GM18519 (cell line): ENCODE results near the gene HTR1D.

ENCODE experiments used
- ATAC-seq: cut with Tn5 transposase; IDR thresholded peaks from one replicate; pipeline ENCODE4 v1.9.1; 2021; ENCODE audit warnings: mild to moderate bottlenecking, moderate library complexity; ENCODE audit not compliant: unreplicated experiment, low FRiP score

The HTR1D gene

DNA sequence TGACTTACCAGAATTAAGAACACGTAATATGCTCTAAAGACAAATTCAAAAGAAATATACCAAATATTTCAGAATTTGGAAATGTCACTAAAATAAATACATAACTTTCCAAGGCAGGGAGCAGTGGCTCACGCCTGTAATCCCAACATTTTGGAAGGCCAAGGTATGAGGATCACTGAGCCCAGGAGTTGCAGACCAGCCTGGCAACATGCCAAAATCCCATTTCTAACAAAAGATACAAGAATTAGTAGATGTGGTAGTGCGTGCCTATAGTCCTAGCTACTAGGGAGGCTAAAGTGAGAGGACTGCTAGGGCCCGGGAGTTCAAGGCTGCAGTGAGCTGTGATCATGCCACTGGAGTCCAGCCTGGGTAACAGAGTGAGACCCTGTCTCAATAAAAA, 60.4 kb downstream of the HTR1D start:
- ATAC-seq, result no peak

DNA sequence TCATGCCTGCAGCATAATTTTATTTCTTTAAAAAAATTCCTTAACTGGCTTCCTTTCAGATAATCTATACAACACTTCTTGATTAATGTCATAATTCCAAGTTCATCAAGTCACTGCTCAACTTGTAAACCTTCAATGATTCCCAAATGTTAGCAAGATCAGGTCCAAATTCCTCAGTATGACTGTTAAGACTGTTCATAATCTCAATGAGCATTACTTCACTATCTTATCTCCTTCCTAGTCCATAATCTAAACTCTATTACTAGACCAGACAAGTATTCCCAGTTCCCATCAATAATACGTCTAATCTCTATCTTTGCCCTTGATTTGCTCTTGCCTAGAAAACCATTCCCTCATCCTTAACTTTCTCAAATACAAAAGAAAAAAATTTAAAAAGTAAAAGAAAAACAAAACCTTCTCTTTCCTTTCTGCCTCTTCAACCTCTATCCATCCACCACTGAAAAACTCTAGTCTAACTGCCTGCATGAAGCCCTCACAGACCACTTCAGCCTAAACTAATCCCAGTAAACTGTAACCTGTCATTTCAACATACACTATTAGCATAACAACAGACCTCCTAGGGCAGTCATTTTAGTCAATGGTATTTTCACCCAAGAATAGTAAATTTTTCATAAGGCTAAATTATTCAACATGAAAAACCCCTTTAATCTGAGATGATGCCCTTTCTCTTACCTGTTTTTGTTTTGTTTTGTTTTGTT, 64.2 kb downstream of the HTR1D start:
- ATAC-seq, result no peak

DNA sequence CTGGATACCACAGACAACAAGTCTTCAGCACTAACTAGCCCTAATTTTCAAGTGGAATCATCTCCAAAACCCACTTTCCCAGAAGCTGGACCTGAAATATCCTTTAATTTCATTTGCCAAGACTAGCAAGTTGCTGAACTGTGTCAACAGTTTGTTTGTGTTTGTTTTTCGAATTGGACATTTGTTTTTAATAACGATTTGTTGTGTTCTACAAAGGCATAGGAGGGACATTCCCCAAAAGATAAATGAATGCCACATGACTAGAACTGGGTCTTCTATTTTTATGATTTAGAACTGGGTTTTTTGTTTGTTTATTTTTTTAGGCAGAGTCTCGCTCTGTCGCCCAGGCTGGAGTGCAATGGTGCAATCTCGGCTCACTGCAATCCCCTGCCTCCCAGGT, 66.6 kb downstream of the HTR1D start:
- ATAC-seq, result no peak

DNA sequence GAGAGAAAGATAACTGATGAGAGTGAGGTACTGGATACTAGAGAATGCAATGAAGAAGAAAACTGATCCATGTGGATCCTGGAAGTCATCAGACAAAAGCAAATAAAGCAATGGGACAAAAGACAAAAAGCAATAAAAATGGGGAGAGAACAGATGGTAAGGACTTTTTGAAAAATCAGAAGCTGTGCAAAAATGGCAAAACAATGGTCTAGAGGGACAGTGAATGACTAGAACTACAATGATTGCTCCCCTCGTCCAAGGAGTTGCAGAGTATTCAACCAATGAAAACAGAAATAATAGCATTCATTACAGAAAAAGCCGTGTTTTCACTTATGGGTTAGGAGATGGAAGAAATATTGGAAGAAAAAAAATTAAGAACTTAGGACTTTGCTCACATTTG, 67.2 kb downstream of the HTR1D start:
- ATAC-seq, result no peak

DNA sequence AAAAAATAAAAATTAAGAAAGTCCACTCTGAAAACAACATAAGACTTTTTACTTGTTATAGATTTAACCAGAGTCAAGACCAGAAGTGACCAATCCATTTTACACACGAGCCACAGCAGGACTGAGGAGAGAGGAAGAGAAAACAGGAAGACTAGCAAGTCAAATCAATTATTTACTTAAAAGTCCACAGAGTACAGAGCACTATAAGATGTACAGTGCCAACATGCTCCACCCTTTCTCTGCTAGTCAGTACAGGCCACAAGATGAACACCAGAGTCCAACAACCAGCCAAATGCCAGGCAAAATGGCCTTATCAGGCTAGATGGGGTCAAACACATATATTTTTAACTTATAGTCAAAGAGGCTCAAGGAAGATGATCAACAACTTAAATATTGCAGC, 68.2 kb downstream of the HTR1D start:
- no peak for ATAC-seq

DNA sequence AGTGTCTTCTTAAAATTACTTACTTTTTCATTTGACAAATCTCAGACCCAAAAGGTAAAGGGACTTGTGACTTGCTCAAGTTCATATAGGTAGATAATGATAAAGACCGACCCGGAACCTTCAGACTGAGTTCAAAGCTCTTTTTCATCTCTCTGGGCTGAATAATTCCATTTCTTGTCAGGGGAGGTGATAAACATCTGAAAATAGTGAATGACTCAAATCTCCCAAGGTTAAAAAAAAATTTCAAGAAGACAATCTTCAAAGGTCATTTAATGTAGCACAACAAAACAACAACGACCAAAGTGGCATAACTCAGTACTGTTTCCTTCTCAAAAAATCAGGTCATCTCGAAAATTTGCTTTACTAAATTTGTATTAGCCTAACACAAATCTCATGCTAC, 69.2 kb downstream of the HTR1D start:
- no peak for ATAC-seq
